Heart right ventricle (tissue), 16 donors: ENCODE measurements around the gene PIP4K2A. TPM values are rescaled to one million over a fixed set of nuclear protein-coding genes. Genes with fewer than 3 reads are reported as not detected.

Source experiments
- ATAC-seq, 8 donors: fragments of 200-7000 bp; cut with Tn5 transposase; one replicate each; pipeline ENCODE4 v1.9.1; 2020; ENCODE audit warnings: mild to moderate bottlenecking in 8 of 8, moderate library complexity in 8 of 8, moderate number of reproducible peaks in 1 of 8
- DNase-seq, 2 donors: peaks; one replicate each; pipeline ENCODE4 v3.0.0-alpha.2; 2020
- H3K27ac ChIP-seq, 10 donors: fragments of 200-600 bp; sonication (generic) in 2 of 10; one replicate each; pipeline versions ENCODE4 v1.5.0 to v1.8.0; 2020 to 2022; ENCODE audit warnings: mild to moderate bottlenecking in 3 of 10
- H3K27me3 ChIP-seq, 7 donors: fragments of 200-600 bp; one replicate each; pipeline ENCODE4 v1.8.0; 2021 to 2022; ENCODE audit warnings: mild to moderate bottlenecking in 2 of 7
- H3K36me3 ChIP-seq, 9 donors: fragments of 200-600 bp; sonication (generic) in 1 of 9; one replicate each; pipeline versions ENCODE4 v1.5.0 to v1.8.0; 2020 to 2022; ENCODE audit warnings: mild to moderate bottlenecking in 2 of 9
- H3K4me1 ChIP-seq, 9 donors: fragments of 200-600 bp; sonication (generic) in 1 of 9; one replicate each; pipeline versions ENCODE4 v1.5.0 to v1.8.0; 2020 to 2022; ENCODE audit warnings: mild to moderate bottlenecking in 4 of 9
- H3K4me3 ChIP-seq, 10 donors: fragments of 200-600 bp; sonication (generic) in 2 of 10; one replicate each; pipeline versions ENCODE4 v1.5.0 to v1.8.0; 2020 to 2022; ENCODE audit warnings: mild to moderate bottlenecking in 7 of 10, moderate library complexity in 2 of 10
- H3K9me3 ChIP-seq, 11 donors: fragments of 200-600 bp in 10 of 11; sonication (generic) in 2 of 11; one replicate each; pipeline versions ENCODE4 v1.5.0 to v1.8.0; 2013 to 2022; ENCODE audit warnings: mild to moderate bottlenecking in 2 of 11, control low read depth in 1 of 11, moderate library complexity in 1 of 11
- CTCF ChIP-seq, 9 donors: fragments of 200-600 bp; sonication (generic) in 2 of 9; IDR thresholded peaks; one replicate each; pipeline versions ENCODE4 v1.5.0 to v1.8.0; 2021 to 2022; ENCODE audit warnings: antibody characterized with exemption in 9 of 9, mild to moderate bottlenecking in 5 of 9, moderate library complexity in 1 of 9
- WGBS, 2 donors: extraction: QIAGEN DNeasy Blood & Tissue Kit; methylation state at CpG; one replicate each; pipeline ENCODE4 v1.1.7; 2013; ENCODE audit warnings: inconsistent platforms in 1 of 2; 5-methylcytosine and 5-hydroxymethylcytosine counted together
- intact Hi-C, 10 donors: fragments of 100-400 bp; cut with DNase I; formaldehyde crosslinking; loops; one replicate each; pipeline versions ENCODE4 v1.11.1 to v1.14.2; 2022
- polyA plus RNA-seq, 2 donors: library from polyadenylated mRNA; stranded (reverse); fragments of 200-250 nt; gene quantifications; one replicate each; pipeline ENCODE4 v1.2.3, GENCODE V29; 2013
- total RNA-seq, 10 donors: library from RNA; stranded (reverse); fragmentation: NEBNext Ultra II Directional in 3 of 10; extraction: Animal tissue kit (Norgen Biotek cat#: 25700) in 3 of 10; gene quantifications; one replicate each; pipeline versions ENCODE4 v1.2.1 to v1.2.4, GENCODE V29; 2021 to 2023
- donor health status: Arrhythmogenic right ventricular cardiomyopathy.
- donor health status: ischemic (EF 13 %, LVEDD 7.1; RV severe dilation, severe dysfunction).
- donor health status: healthy with polysubstance abuse.
- donor health status: DM: no; HTN: yes; CAD: no.
- donor health status: DM: no; HTN: no; CAD: no.
- donor health status: ischemic (EF 25% LVEDD 6.9; RV normal size, moderate dysfunction).
- donor health status: ischemic (EF 25% LVEDD 5.7; RV mildly dilated, moderate dysfunction).
- donor health status: healthy.
- donor health status: DM: yes; HTN: yes; CAD: no.
- donor health status: Ischemic cardiomyopathy.
- donor health status: ischemic (EF 35%, LVEDD 5.7; RV mildly dilated, moderate dysfunction).
- donor health status: nonischemic (EF 11% LVEDD 7.7; RV severe dilation, severe dysfunction).
- donor health status: DM: yes; HTN: yes; CAD: no.
- donor health status: PGD.
- donor health status: ischemic (EF 29% LVEDD 5.4; RV normal size, mild dysfunction).
- donor health status: nonischemic (EF 23%, LVEDD 6.1; RV moderate dilation, normal function).

Gene PIP4K2A
- total and polyA plus RNA-seq, 12 donors = 6.0 to 29.1 (median 13.3) TPM

- TF ChIP-seq CTCF (IDR thresholded peaks at IDR 0.05) = no peak
- Histone ChIP-seq H3K4me1 (peaks cover 3 to 99% (median 39%) of the 10 kb centered on the region in 9 donors), H3K27me3 (no peaks in the 10 kb centered on the region), H3K4me3 (no peak overlapping the region), H3K27ac (peak overlapping the region in 1 of 10 donors; percentile 70), H3K9me3 (no peaks in the 10 kb centered on the region), H3K36me3 (peaks cover 0 to 4% (median 0%) of the 10 kb centered on the region in 9 donors)
- intact Hi-C loops = loop anchor here in 1 of 10 donors (2.0 kb wide), 1 partner anchor 42 kb away; no protein-coding TSS in a partner anchor
- ATAC-seq (no peak), DNase-seq (no peak)
- 82 to 86% methylated on average over 6 of the region's 6 CpGs for WGBS, 2 donors
Measured at GRCh38 chr10:22652988-22653481, 61.3 kb downstream of the PIP4K2A start.

GRCh38 chr10:22651276-22651980, 63.0 kb downstream of the PIP4K2A start:
- TF ChIP-seq CTCF (IDR thresholded peaks at IDR 0.05) = no peak
- Histone ChIP-seq H3K36me3 (peaks cover 0 to 4% (median 0%) of the 10 kb centered on the region in 9 donors), H3K27me3 (no peaks in the 10 kb centered on the region), H3K4me1 (peaks cover 0 to 99% (median 51%) of the 10 kb centered on the region in 9 donors), H3K27ac (peak overlapping the region in 1 of 10 donors; percentile 70), H3K9me3 (no peaks in the 10 kb centered on the region), H3K4me3 (no peak overlapping the region)
- no peak for DNase-seq
- ATAC-seq = peak in 1 of 8 donors; percentile 8
- 66 to 73% methylated on average over 12 of the region's 12 CpGs for WGBS, 2 donors
- intact Hi-C loops = no loop called here

- Histone ChIP-seq H3K4me1 (peaks cover 0 to 94% (median 52%) of the 10 kb centered on the region in 9 donors), H3K9me3 (no peaks in the 10 kb centered on the region), H3K27ac (peak overlapping the region in 1 of 10 donors; percentile 70), H3K4me3 (no peak overlapping the region), H3K36me3 (peaks cover 0 to 4% (median 0%) of the 10 kb centered on the region in 9 donors), H3K27me3 (no peaks in the 10 kb centered on the region)
- ATAC-seq (no peak), DNase-seq (no peak)
- TF ChIP-seq CTCF (IDR thresholded peaks at IDR 0.05) = no peak
- intact Hi-C loops = no loop called here
- 93 to 98% methylated on average over 4 of the region's 4 CpGs for WGBS, 2 donors
Measured at GRCh38 chr10:22649994-22650393, 64.4 kb downstream of the PIP4K2A start.

GRCh38 chr10:22649390-22649841, 65.0 kb downstream of the PIP4K2A start:
- WGBS, 2 donors = 56 to 69% methylated on average over 9 of the region's 9 CpGs
- Histone ChIP-seq H3K36me3 (peaks cover 0 to 4% (median 0%) of the 10 kb centered on the region in 9 donors), H3K27ac (peak overlapping the region in 1 of 10 donors; percentile 70), H3K4me3 (no peak overlapping the region), H3K9me3 (no peaks in the 10 kb centered on the region), H3K27me3 (no peaks in the 10 kb centered on the region), H3K4me1 (peaks cover 0 to 93% (median 52%) of the 10 kb centered on the region in 9 donors)
- ATAC-seq (peak in 3 of 8 donors; percentile 30 to 32 (median 31)), DNase-seq (no peak)
- TF ChIP-seq CTCF (IDR thresholded peaks at IDR 0.05) = no peak
- intact Hi-C loops = no loop called here
